HG03558 (cell line): ENCODE results near the gene NANOG.
"Not testable (repeated sequence)": the region's sequence is repeated elsewhere in the genome, so short reads cannot be mapped to it uniquely, and the experiment has no call there.

Experiments
- ATAC-seq: cut with Tn5 transposase; IDR thresholded peaks from one replicate; pipeline ENCODE4 v1.9.1; 2021; ENCODE audit warnings: moderate number of reproducible peaks; ENCODE audit not compliant: unreplicated experiment; ENCODE audit errors: extremely low read depth

The NANOG gene

GRCh38 chr12:7788884-7789528, at the start of gene NANOG:
Gene NANOG (plus strand): TSS chr12:7789402. CDS start chr12:7789615, 213 bp downstream.
- not testable (repeated sequence) for ATAC-seq

- no peak for ATAC-seq
Observed at GRCh38 chr12:7747246-7747645, 42.0 kb upstream of the NANOG start, which contains the start of gene CLEC4C. Gene CLEC4C (minus strand): TSS chr12:7747375. CDS start chr12:7747348, 27 bp downstream.

GRCh38 chr12:7748852-7749251, 40.4 kb upstream of the NANOG start:
- no peak for ATAC-seq

- no peak for ATAC-seq
Observed at GRCh38 chr12:7749442-7749841, 39.8 kb upstream of the NANOG start.

GRCh38 chr12:7750350-7750749, 38.9 kb upstream of the NANOG start:
- no peak for ATAC-seq

GRCh38 chr12:7751394-7751793, 37.8 kb upstream of the NANOG start:
- ATAC-seq: no peak

- not testable (repeated sequence) for ATAC-seq
Observed at GRCh38 chr12:7751941-7752922, 37.0 kb upstream of the NANOG start.

GRCh38 chr12:7755668-7756067, 33.5 kb upstream of the NANOG start:
- not testable (repeated sequence) for ATAC-seq

GRCh38 chr12:7756993-7757392, 32.2 kb upstream of the NANOG start:
- ATAC-seq: no peak

- ATAC-seq: no peak
Observed at GRCh38 chr12:7758766-7759140, 30.4 kb upstream of the NANOG start.

- ATAC-seq: no peak
Observed at GRCh38 chr12:7769999-7770398, 19.2 kb upstream of the NANOG start.

- ATAC-seq: no peak
Observed at GRCh38 chr12:7781274-7781673, 7.9 kb upstream of the NANOG start.

- no peak for ATAC-seq
Observed at GRCh38 chr12:7782055-7782454, 7.1 kb upstream of the NANOG start.

- ATAC-seq: not testable (repeated sequence)
Observed at GRCh38 chr12:7783433-7783832, 5.8 kb upstream of the NANOG start.

GRCh38 chr12:7784701-7785100, 4.5 kb upstream of the NANOG start:
- no peak for ATAC-seq

GRCh38 chr12:7787574-7788293, 1.5 kb upstream of the NANOG start:
- ATAC-seq: no peak

- no peak for ATAC-seq
Observed at GRCh38 chr12:7788294-7788660, 925 bp upstream of the NANOG start.

GRCh38 chr12:7793211-7793610, 4.0 kb downstream of the NANOG start:
- ATAC-seq: no peak

GRCh38 chr12:7797269-7797668, 8.1 kb downstream of the NANOG start:
- ATAC-seq: not testable (repeated sequence)

- no peak for ATAC-seq
Observed at GRCh38 chr12:7797698-7798398, 8.6 kb downstream of the NANOG start.
